KMS-11 (cell line): ENCODE measurements around the gene CLNS1A.

ENCODE experiments used
- H2AFZ ChIP-seq: fragments of 200-600 bp; sonication (generic); 2 replicates; pipeline ENCODE4 v1.6.1; 2016; ENCODE audit warnings: antibody characterized with exemption, mixed run types, low read depth
- H3K27ac ChIP-seq: fragments of 200-600 bp; sonication (generic); 2 replicates; pipeline ENCODE4 v1.6.1; 2016; ENCODE audit warnings: mild to moderate bottlenecking, mixed run types
- H3K27me3 ChIP-seq: fragments of 200-600 bp; sonication (generic); 2 replicates; pipeline ENCODE4 v1.6.1; 2017; ENCODE audit warnings: mild to moderate bottlenecking, low read depth, mixed run types, moderate library complexity; ENCODE audit not compliant: insufficient read depth
- H3K36me3 ChIP-seq: fragments of 200-600 bp; sonication (generic); 2 replicates; pipeline ENCODE4 v1.6.1; 2017; ENCODE audit warnings: mild to moderate bottlenecking, mixed run types; ENCODE audit not compliant: insufficient read depth
- H3K4me1 ChIP-seq: fragments of 200-600 bp; sonication (generic); 2 replicates; pipeline ENCODE4 v1.6.1; 2016; ENCODE audit warnings: mild to moderate bottlenecking, low read depth, mixed run types; ENCODE audit not compliant: poor library complexity, severe bottlenecking
- H3K4me2 ChIP-seq: fragments of 200-600 bp; sonication (generic); 2 replicates; pipeline ENCODE4 v1.7.0; 2016; ENCODE audit warnings: mild to moderate bottlenecking, mixed run types
- H3K4me3 ChIP-seq: fragments of 200-600 bp; sonication (generic); IDR thresholded peaks from 2 replicates; pipeline ENCODE4 v1.6.1; 2017; ENCODE audit warnings: low read depth, low read length, mixed read lengths; ENCODE audit not compliant: insufficient read depth
- H3K79me2 ChIP-seq: fragments of 200-600 bp; sonication (generic); 2 replicates; pipeline ENCODE4 v1.6.1; 2016; ENCODE audit warnings: low read depth, mixed run types; ENCODE audit not compliant: insufficient read depth
- H3K9ac ChIP-seq: fragments of 200-600 bp; sonication (generic); 2 replicates; pipeline ENCODE4 v1.6.1; 2016; ENCODE audit warnings: mild to moderate bottlenecking, mixed run types
- H4K20me1 ChIP-seq: fragments of 200-600 bp; sonication (generic); 2 replicates; pipeline ENCODE4 v1.6.1; 2016; ENCODE audit warnings: mild to moderate bottlenecking, mixed run types; ENCODE audit not compliant: insufficient read depth
- TF ChIP-seq, protein P1 (sequence below): fragments of 200-600 bp; sonication (generic); conservative IDR thresholded peaks from 2 replicates; pipeline ENCODE4 v1.6.1; 2017; ENCODE audit warnings: low read depth, mild to moderate bottlenecking, antibody characterized with exemption, low read length, moderate library complexity, mixed read lengths

The CLNS1A gene

DNA sequence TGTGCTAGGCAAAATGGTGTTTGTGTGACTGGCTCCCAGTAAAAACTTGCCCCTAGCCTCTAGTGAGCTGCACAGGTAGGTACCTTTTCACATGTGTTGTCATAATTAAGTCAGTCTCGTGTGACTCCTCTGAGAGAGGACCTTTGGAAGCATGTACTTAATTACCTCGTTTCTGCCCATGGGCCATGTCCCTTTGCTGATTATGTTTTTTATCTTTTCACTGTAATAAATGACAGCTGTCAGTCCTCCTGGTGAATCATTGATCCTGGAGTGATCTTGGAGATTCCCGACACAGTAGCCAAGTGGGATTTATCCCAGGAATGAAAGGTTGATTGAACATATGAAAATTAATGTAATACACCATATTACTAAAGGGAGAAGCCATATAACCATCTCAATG, 12.5 kb upstream of the CLNS1A start:
- H3K79me2 ChIP-seq = no peaks in the 10 kb centered on the region
- H3K4me3 ChIP-seq = no peak overlapping the region
- no peak overlapping the region for H2AFZ ChIP-seq
- H3K9ac ChIP-seq = no peak overlapping the region
- H3K4me1 ChIP-seq = no peaks in the 10 kb centered on the region
- no peak overlapping the region for H3K4me2 ChIP-seq
- TF ChIP-seq, protein P1, sequence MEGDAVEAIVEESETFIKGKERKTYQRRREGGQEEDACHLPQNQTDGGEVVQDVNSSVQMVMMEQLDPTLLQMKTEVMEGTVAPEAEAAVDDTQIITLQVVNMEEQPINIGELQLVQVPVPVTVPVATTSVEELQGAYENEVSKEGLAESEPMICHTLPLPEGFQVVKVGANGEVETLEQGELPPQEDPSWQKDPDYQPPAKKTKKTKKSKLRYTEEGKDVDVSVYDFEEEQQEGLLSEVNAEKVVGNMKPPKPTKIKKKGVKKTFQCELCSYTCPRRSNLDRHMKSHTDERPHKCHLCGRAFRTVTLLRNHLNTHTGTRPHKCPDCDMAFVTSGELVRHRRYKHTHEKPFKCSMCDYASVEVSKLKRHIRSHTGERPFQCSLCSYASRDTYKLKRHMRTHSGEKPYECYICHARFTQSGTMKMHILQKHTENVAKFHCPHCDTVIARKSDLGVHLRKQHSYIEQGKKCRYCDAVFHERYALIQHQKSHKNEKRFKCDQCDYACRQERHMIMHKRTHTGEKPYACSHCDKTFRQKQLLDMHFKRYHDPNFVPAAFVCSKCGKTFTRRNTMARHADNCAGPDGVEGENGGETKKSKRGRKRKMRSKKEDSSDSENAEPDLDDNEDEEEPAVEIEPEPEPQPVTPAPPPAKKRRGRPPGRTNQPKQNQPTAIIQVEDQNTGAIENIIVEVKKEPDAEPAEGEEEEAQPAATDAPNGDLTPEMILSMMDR = no peak
- no peak overlapping the region for H3K27ac ChIP-seq
- no peaks in the 10 kb centered on the region for H4K20me1 ChIP-seq
- no peaks in the 10 kb centered on the region for H3K27me3 ChIP-seq
- H3K36me3 ChIP-seq = no peaks in the 10 kb centered on the region

DNA sequence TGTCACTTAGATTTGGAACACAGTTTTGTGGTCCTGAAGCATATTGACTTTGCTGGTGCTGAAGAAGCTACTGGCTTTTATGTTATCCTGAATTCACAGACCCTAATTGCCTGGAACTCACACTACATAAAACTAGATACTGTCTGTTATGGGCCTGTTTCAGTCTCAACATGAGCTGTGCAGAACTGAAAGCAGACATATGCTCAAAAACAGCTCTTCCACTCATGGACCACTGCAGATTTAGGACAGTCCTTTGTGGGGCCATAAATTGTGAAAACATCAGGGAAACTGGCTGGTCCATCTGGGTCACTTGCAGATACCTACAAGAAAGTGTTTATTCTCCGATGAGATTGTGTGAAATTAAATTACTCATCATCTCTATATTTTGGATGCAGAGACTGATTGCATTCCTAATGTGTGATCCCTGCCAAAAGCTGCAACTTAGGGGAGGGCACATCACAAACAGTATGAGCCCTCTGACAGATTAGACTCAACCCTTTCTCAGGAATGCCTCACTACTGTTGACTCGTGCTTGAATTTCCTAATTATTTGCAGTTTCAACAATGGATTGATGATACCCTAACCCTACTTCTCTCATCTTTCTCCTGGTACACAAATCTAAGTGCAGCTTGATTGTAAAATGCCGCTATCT, 10.2 kb upstream of the CLNS1A start:
- H3K27ac ChIP-seq = no peak overlapping the region
- no peaks in the 10 kb centered on the region for H3K79me2 ChIP-seq
- H3K36me3 ChIP-seq = no peaks in the 10 kb centered on the region
- no peaks in the 10 kb centered on the region for H3K4me1 ChIP-seq
- H3K27me3 ChIP-seq = no peaks in the 10 kb centered on the region
- H3K4me3 ChIP-seq = no peak overlapping the region
- H4K20me1 ChIP-seq = no peaks in the 10 kb centered on the region
- H2AFZ ChIP-seq = no peak overlapping the region
- TF ChIP-seq, protein P1 = no peak
- no peak overlapping the region for H3K9ac ChIP-seq
- no peak overlapping the region for H3K4me2 ChIP-seq

DNA sequence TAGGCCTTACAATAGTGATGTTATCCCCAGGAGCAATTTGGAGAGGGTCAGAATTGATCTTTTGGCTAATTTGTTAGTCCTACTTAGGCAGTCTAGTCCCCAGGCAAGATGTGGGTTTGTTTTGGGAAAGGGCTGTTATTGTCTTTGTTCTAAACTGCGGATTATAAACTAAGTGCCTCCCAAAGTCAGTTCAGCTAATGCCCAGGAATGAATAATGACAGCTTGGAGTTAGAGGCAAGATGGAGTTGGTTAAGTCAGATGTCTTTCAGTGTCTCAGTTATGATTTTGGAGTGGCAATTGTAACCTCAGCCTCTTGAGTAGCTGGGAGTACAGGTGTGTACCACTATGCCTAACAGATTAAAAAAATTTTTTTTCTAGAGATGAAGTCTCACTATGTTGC, 7.3 kb upstream of the CLNS1A start:
- no peak overlapping the region for H3K4me2 ChIP-seq
- no peak overlapping the region for H3K27ac ChIP-seq
- no peaks in the 10 kb centered on the region for H4K20me1 ChIP-seq
- no peak overlapping the region for H3K9ac ChIP-seq
- TF ChIP-seq, protein P1 = no peak
- no peak overlapping the region for H2AFZ ChIP-seq
- H3K4me1 ChIP-seq = peaks cover 4% of the 10 kb centered on the region
- H3K27me3 ChIP-seq = no peaks in the 10 kb centered on the region
- no peaks in the 10 kb centered on the region for H3K79me2 ChIP-seq
- no peaks in the 10 kb centered on the region for H3K36me3 ChIP-seq
- H3K4me3 ChIP-seq = no peak overlapping the region

DNA sequence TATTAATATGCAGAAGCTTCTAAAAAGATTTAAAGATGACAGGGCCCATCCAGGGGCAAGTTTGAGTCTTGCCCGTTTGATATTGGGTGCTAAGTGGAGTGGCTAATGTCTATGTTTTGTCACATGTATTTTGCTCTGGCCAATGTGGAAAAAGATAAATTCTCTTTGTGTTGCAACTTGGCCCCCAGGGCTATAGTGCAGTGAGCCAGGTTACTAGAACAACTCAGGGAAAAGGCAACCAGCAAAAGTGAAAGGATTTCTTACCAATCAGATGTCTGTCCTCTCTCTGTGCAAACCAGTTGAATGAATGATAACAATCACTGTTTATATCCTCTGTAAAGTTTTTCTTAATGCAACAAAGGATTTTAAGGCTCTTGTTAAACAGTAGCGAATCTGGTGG, 4.6 kb upstream of the CLNS1A start:
- TF ChIP-seq, protein P1 = no peak
- Histone ChIP-seq H3K27ac (no peak overlapping the region), H3K4me2 (no peak overlapping the region), H3K4me1 (peaks cover 9% of the 10 kb centered on the region), H3K27me3 (no peaks in the 10 kb centered on the region), H3K36me3 (no peaks in the 10 kb centered on the region), H3K79me2 (peaks cover 3% of the 10 kb centered on the region; the same call in 1 of the 2 replicates), H3K9ac (no peak overlapping the region), H2AFZ (no peak overlapping the region), H4K20me1 (no peaks in the 10 kb centered on the region), H3K4me3 (no peak overlapping the region)
